C4-2B (cell line): ENCODE results near the gene SFMBT2.

Experiments used
- H3K27ac ChIP-seq: fragments of 450-650 bp; 2 replicates; pipeline ENCODE4 v1.5.1; 2017
- ZFX ChIP-seq: fragments of 450-650 bp; IDR thresholded peaks from 2 replicates; pipeline ENCODE4 v1.6.1; 2017
- TF ChIP-seq, protein P1 (sequence below): fragments of 450-650 bp; conservative IDR thresholded peaks from 2 replicates; pipeline ENCODE4 v1.5.1; 2017; ENCODE audit warnings: mild to moderate bottlenecking

SFMBT2 gene

DNA sequence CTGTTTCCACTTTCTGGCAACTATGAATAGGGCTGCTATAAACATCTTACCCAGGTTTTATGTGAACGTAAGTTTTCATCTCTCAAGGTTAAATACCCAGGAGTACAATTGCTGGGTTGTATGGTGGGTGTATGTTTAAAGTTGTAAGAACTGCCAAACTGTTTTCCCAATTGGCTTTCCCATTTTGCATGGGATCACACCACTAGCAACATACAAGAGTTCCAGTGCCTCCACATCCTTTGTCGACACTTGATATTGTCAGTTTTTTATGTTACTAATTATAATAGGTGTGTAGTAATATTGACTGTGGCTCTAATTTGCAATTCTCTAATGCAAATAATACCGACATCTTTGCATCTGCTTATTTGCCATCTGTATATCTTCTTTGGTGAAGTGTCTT is 82.9 kb downstream of the SFMBT2 start:
- H3K27ac ChIP-seq, result no peak overlapping the region
- TF ChIP-seq, protein P1, sequence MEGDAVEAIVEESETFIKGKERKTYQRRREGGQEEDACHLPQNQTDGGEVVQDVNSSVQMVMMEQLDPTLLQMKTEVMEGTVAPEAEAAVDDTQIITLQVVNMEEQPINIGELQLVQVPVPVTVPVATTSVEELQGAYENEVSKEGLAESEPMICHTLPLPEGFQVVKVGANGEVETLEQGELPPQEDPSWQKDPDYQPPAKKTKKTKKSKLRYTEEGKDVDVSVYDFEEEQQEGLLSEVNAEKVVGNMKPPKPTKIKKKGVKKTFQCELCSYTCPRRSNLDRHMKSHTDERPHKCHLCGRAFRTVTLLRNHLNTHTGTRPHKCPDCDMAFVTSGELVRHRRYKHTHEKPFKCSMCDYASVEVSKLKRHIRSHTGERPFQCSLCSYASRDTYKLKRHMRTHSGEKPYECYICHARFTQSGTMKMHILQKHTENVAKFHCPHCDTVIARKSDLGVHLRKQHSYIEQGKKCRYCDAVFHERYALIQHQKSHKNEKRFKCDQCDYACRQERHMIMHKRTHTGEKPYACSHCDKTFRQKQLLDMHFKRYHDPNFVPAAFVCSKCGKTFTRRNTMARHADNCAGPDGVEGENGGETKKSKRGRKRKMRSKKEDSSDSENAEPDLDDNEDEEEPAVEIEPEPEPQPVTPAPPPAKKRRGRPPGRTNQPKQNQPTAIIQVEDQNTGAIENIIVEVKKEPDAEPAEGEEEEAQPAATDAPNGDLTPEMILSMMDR, result no peak
- no peak for TF ChIP-seq ZFX

DNA sequence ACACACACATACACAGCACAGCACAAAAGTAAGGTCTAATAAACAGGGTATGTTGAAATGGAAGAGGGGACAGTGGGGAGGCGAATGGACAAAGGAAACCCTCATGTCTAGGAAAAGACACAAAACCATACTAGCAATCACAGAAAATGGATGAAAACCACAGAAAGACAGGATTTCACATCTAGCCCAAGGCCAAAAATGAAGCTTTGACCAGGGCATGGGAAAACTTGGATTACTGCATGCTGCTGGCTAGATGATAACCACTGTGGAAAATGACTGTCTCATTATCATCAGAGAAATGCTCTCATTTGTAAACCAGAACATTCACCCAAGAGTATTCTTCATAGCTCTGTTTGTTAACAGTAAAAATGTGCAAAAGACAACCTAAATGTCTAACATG is 88.2 kb downstream of the SFMBT2 start:
- TF ChIP-seq ZFX, result no peak
- TF ChIP-seq, protein P1, result no peak

DNA sequence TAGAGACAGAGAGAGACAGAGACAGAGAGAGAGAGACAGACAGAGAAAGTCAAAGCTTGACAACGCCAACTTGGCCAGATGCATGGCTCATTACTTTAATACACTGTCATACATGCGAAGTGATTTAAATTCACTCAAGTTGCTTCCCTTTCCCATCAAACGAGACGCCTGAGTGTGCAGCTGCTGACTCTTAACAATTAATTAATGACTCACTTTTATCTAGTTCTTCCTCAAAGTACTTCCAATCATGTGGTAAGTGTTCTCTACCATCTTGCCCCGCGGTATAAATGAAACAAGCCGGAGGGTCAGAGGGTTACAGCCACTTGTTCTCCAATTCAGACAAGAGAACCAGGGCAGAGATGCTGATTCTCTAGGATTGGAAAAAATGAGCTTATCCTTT is 90.8 kb downstream of the SFMBT2 start:
- H3K27ac ChIP-seq, result no peak overlapping the region
- no peak for TF ChIP-seq ZFX
- TF ChIP-seq, protein P1, result no peak

More for the DNA sequence above, 88.2 kb downstream of the SFMBT2 start:
- H3K27ac ChIP-seq, result no peak overlapping the region

DNA sequence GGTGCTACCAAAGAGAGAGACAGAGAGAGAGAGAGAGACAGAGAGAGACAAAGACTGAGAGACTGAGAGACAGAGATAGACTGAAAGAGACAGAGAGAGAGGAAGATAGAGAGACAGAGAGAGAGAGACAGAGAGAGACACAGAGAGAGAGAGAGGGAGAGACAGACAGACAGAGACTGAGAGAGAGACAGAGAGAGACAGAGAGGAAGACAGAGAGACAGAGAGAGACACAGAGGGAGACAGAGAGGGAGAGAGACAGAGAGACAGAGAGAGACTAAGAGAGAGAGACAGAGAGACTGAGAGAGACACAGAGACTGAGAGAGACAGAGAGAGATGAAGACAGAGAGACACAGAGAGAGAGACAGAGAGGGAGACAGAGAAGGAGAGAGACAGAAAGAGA is 91.2 kb downstream of the SFMBT2 start:
- no peak for TF ChIP-seq ZFX
- TF ChIP-seq, protein P1, result no peak
- H3K27ac ChIP-seq, result no peak overlapping the region

DNA sequence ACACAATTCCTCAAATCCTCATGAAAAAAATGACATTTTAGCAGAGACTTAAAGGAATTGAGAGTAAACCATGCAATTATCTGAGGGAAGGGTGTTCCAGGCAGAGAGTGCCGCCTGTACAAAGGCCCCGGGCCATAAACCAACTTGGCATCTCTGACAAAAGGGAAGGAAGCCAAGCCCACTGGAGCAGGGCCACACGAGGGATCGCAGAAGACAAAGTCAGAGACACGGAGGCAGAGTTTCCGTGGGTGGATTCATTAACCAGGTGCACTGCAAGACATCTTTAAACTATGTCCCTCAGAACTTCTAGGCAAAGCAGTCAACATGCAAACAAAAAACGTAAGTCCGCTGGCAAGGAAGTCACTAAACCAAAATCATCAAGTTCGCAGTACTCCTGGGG is 92.0 kb downstream of the SFMBT2 start:
- TF ChIP-seq, protein P1, result no peak
- TF ChIP-seq ZFX, result no peak
- H3K27ac ChIP-seq, result no peak overlapping the region

DNA sequence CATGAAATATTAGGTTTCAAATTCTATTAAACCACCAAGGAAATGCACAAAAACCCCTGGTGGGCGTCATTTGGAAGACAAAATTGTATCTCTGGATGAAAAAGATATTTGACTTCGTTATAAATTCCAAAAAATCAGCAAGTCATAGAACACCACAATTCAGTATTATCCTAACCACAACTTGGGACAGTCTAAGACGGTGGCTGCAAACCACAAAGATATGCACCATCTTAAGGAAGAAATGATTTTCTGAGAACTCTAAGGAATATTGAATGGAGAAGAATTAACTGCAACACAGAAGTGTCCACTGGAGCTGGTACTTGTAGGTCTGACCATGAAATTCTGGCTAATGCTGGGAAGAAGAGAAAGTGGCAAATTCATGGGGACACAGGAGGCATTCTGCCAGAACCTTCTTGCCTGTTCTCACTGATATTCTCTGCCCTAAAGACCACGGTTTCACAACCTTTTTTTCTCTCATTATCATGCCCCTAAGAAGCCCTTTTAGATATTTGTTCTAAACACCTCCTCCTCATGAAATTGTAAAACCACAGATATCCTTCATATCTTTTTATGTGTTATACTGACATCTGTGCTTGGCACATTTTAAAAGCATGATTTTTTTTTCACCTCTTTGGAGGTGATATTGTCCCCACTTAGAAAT is 92.9 kb downstream of the SFMBT2 start:
- H3K27ac ChIP-seq, result no peak overlapping the region
- no peak for TF ChIP-seq ZFX
- TF ChIP-seq, protein P1, result no peak

DNA sequence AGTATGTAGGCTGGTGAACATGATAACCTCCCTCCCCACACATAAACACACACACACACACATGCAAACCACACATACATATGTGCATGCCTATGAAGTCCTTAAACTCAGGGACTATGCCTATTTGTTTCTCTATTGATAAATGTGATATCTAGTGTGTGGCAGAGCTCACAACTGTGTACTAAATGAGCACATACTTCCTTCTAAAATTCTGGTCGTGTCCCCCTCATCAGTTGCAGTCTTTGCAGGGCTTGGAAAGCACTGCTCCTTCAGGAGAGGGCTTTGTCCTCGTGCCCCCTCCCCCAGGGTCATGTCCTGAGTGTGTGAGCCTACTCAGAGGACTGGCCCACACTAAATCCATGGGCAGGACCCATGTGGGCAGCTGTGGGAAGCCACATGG is 94.0 kb downstream of the SFMBT2 start:
- H3K27ac ChIP-seq, result no peak overlapping the region
- TF ChIP-seq ZFX, result no peak

DNA sequence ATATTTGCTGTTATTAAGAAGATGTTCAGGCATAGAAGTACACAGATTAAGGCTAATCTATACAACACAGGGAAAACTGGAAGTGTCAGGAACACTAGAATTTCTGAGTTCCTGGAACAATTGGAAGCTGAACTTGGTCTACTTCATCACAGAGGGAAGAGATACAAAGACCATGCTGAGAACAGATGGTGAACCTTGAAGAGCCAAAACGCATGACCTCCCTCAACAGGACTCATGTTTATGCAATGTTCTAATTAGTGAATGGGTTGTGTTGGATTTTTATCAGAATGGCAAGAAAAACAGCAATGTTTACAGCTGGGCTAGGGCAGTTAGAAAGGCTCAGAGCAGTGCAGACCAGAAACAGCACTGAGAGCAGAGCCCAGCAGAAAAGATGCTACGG is 94.9 kb downstream of the SFMBT2 start:
- no peak overlapping the region for H3K27ac ChIP-seq
- TF ChIP-seq ZFX, result no peak
- TF ChIP-seq, protein P1, result no peak
